GM23338 (cell line): Measurements from ENCODE around the gene ATP8A2. TPM values are rescaled to one million over a fixed set of nuclear protein-coding genes. Genes with fewer than 3 reads are reported as not detected.

Experiments used
- ATAC-seq: fragments of 200-7000 bp; cut with Tn5 transposase; 3 replicates; pipeline ENCODE4 v1.9.1; 2020
- DNase-seq: peaks from one replicate; pipeline ENCODE4 v3.0.0-alpha.2; 2015; ENCODE audit warnings: low spot score
- H2AFZ ChIP-seq: fragments of 200-600 bp; sonication (generic); 2 replicates; pipeline ENCODE4 v1.8.0; 2016; ENCODE audit warnings: antibody characterized with exemption, mild to moderate bottlenecking, moderate library complexity
- H3F3A ChIP-seq: fragments of 200-600 bp; sonication (generic); replicated peaks from 2 replicates; pipeline ENCODE4 v1.8.0; 2017; ENCODE audit warnings: antibody characterized with exemption, mixed run types, low read depth
- H3K27ac ChIP-seq: fragments of 200-600 bp; sonication (generic); 2 replicates; pipeline ENCODE4 v1.6.1; 2016; ENCODE audit warnings: low read depth
- H3K27me3 ChIP-seq: fragments of 200-600 bp; sonication (generic); 2 replicates; pipeline ENCODE4 v1.8.0; 2016; ENCODE audit warnings: mild to moderate bottlenecking, mixed run types, moderate library complexity; ENCODE audit not compliant: insufficient read depth
- H3K36me3 ChIP-seq: fragments of 200-600 bp; sonication (generic); 2 replicates; pipeline ENCODE4 v1.8.0; 2016; ENCODE audit warnings: mild to moderate bottlenecking; ENCODE audit not compliant: insufficient read depth
- H3K4me1 ChIP-seq: fragments of 200-600 bp; sonication (generic); 2 replicates; pipeline ENCODE4 v1.8.0; 2016; ENCODE audit warnings: mild to moderate bottlenecking, moderate library complexity; ENCODE audit not compliant: insufficient read depth
- H3K4me2 ChIP-seq: fragments of 200-600 bp; sonication (generic); 2 replicates; pipeline ENCODE4 v1.7.1; 2017; ENCODE audit warnings: mixed run types
- H3K4me3 ChIP-seq: fragments of 200-600 bp; sonication (generic); 2 replicates; pipeline ENCODE4 v1.6.1; 2016; ENCODE audit warnings: mixed run types
- H3K79me2 ChIP-seq: fragments of 200-600 bp; sonication (generic); replicated peaks from 2 replicates; pipeline ENCODE4 v1.8.0; 2017; ENCODE audit warnings: mild to moderate bottlenecking; ENCODE audit not compliant: insufficient read depth
- H3K9me2 ChIP-seq: fragments of 200-600 bp; sonication (generic); 2 replicates; pipeline ENCODE4 v1.8.0; 2017; ENCODE audit not compliant: insufficient read depth
- H4K20me1 ChIP-seq: fragments of 200-600 bp; sonication (generic); replicated peaks from 2 replicates; pipeline ENCODE4 v1.8.0; 2017; ENCODE audit warnings: mild to moderate bottlenecking; ENCODE audit not compliant: insufficient read depth
- H3K27ac Mint-ChIP-seq: 2 replicates; pipeline ENCODE4 v1.8.0; 2020; ENCODE audit warnings: inconsistent platforms, mild to moderate bottlenecking, moderate library complexity, mixed read lengths
- H3K27me3 Mint-ChIP-seq: 3 replicates; pipeline ENCODE4 v1.8.0; 2022; ENCODE audit warnings: low read depth, mild to moderate bottlenecking, moderate library complexity, mixed read lengths, inconsistent platforms; ENCODE audit not compliant: insufficient read depth, poor library complexity
- H3K36me3 Mint-ChIP-seq: 3 replicates; pipeline ENCODE4 v1.8.0; 2021; ENCODE audit warnings: low read depth, mild to moderate bottlenecking, inconsistent platforms, moderate library complexity, mixed read lengths
- H3K4me1 Mint-ChIP-seq: 3 replicates; pipeline ENCODE4 v1.8.0; 2020; ENCODE audit warnings: mild to moderate bottlenecking, inconsistent platforms, mixed read lengths
- H3K4me3 Mint-ChIP-seq: 3 replicates; pipeline ENCODE4 v1.8.0; 2021; ENCODE audit warnings: moderate library complexity, mild to moderate bottlenecking, inconsistent platforms, mixed read lengths
- H3K9me3 Mint-ChIP-seq: 3 replicates; pipeline ENCODE4 v1.8.0; 2020; ENCODE audit warnings: moderate library complexity, mild to moderate bottlenecking, inconsistent platforms, mixed read lengths
- CTCF ChIP-seq, 2 experiments: fragments of 200-600 bp in 1 of 2; sonication (generic) in 1 of 2; conservative IDR thresholded peaks; 2 replicates each; pipeline versions ENCODE4 v1.5.1 to v1.6.1; 2016 to 2017; ENCODE audit warnings: antibody characterized with exemption in 2 of 2, low read depth in 2 of 2, mild to moderate bottlenecking in 2 of 2, moderate library complexity in 1 of 2
- EZH2 ChIP-seq: fragments of 200-600 bp; sonication (generic); IDR thresholded peaks from one replicate; pipeline ENCODE4 v1.8.0; 2017; ENCODE audit warnings: antibody characterized with exemption, mild to moderate bottlenecking, low read depth; ENCODE audit not compliant: unreplicated experiment
- JUNB ChIP-seq: IDR thresholded peaks from one replicate; pipeline ENCODE4 v1.6.1; 2016; ENCODE audit warnings: antibody characterized with exemption; ENCODE audit not compliant: unreplicated experiment
- NANOG ChIP-seq: IDR thresholded peaks from 2 replicates; pipeline ENCODE4 v1.6.1; 2016; ENCODE audit warnings: antibody characterized with exemption, borderline replicate concordance
- ZNF331 ChIP-seq: fragments of 250-450 bp; sonication (Bioruptor Pico); IDR thresholded peaks from 2 replicates; pipeline ENCODE4 v1.5.0; 2020; ENCODE audit warnings: low read depth, mild to moderate bottlenecking, moderate library complexity
- polyA plus RNA-seq: library from polyadenylated mRNA; unstranded; fragments of >200 nt; fragmentation: Nextera tagmentation; extraction: Ambion mirVana; gene quantifications from 2 replicates; pipeline ENCODE4 v1.2.1, GENCODE V29; 2016
- total RNA-seq: library from RNA; depleted of rRNA; stranded (reverse); fragments of >200 nt; shearing (Covaris generic); gene quantifications from 2 replicates; pipeline ENCODE4 v1.2.3, GENCODE V29; 2014
- TF ChIP-seq, protein P1 (sequence below): fragments of 250-450 bp; sonication (Bioruptor Pico); IDR thresholded peaks from 2 replicates; pipeline ENCODE4 v1.5.0; 2020; ENCODE audit warnings: mild to moderate bottlenecking, moderate library complexity

Gene ATP8A2
- total and polyA plus RNA-seq, 2 experiments from 2014 or later: 5.7 to 8.8 TPM

GRCh38 chr13:25965596-25965995 is 593.8 kb downstream of the ATP8A2 start:
- TF ChIP-seq JUNB (no peak), EZH2 (no peak), ZNF331 (no peak), NANOG (no peak), CTCF (conservative IDR thresholded peaks at IDR 0.05; ENCODE audit: low read depth in 2 of 2) (no peak)
- TF ChIP-seq, protein P1, sequence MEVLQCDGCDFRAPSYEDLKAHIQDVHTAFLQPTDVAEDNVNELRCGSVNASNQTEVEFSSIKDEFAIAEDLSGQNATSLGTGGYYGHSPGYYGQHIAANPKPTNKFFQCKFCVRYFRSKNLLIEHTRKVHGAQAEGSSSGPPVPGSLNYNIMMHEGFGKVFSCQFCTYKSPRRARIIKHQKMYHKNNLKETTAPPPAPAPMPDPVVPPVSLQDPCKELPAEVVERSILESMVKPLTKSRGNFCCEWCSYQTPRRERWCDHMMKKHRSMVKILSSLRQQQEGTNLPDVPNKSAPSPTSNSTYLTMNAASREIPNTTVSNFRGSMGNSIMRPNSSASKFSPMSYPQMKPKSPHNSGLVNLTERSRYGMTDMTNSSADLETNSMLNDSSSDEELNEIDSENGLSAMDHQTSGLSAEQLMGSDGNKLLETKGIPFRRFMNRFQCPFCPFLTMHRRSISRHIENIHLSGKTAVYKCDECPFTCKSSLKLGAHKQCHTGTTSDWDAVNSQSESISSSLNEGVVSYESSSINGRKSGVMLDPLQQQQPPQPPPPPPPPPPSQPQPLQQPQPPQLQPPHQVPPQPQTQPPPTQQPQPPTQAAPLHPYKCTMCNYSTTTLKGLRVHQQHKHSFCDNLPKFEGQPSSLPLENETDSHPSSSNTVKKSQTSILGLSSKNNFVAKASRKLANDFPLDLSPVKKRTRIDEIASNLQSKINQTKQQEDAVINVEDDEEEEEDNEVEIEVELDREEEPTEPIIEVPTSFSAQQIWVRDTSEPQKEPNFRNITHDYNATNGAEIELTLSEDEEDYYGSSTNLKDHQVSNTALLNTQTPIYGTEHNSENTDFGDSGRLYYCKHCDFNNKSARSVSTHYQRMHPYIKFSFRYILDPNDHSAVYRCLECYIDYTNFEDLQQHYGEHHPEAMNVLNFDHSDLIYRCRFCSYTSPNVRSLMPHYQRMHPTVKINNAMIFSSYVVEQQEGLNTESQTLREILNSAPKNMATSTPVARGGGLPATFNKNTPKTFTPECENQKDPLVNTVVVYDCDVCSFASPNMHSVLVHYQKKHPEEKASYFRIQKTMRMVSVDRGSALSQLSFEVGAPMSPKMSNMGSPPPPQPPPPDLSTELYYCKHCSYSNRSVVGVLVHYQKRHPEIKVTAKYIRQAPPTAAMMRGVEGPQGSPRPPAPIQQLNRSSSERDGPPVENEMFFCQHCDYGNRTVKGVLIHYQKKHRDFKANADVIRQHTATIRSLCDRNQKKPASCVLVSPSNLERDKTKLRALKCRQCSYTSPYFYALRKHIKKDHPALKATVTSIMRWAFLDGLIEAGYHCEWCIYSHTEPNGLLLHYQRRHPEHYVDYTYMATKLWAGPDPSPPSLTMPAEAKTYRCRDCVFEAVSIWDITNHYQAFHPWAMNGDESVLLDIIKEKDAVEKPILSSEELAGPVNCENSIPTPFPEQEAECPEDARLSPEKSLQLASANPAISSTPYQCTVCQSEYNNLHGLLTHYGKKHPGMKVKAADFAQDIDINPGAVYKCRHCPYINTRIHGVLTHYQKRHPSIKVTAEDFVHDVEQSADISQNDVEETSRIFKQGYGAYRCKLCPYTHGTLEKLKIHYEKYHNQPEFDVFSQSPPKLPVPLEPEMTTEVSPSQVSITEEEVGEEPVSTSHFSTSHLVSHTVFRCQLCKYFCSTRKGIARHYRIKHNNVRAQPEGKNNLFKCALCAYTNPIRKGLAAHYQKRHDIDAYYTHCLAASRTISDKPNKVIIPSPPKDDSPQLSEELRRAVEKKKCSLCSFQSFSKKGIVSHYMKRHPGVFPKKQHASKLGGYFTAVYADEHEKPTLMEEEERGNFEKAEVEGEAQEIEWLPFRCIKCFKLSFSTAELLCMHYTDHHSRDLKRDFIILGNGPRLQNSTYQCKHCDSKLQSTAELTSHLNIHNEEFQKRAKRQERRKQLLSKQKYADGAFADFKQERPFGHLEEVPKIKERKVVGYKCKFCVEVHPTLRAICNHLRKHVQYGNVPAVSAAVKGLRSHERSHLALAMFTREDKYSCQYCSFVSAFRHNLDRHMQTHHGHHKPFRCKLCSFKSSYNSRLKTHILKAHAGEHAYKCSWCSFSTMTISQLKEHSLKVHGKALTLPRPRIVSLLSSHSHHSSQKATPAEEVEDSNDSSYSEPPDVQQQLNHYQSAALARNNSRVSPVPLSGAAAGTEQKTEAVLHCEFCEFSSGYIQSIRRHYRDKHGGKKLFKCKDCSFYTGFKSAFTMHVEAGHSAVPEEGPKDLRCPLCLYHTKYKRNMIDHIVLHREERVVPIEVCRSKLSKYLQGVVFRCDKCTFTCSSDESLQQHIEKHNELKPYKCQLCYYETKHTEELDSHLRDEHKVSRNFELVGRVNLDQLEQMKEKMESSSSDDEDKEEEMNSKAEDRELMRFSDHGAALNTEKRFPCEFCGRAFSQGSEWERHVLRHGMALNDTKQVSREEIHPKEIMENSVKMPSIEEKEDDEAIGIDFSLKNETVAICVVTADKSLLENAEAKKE: no peak
- Mint-ChIP-seq H3K36me3 (no peaks in the 10 kb centered on the region), H3K4me3 (no peak overlapping the region), H3K27me3 (peaks cover 5% of the 10 kb centered on the region), H3K4me1 (peaks cover 37% of the 10 kb centered on the region), H3K27ac (no peak overlapping the region), H3K9me3 (no peaks in the 10 kb centered on the region)
- Histone ChIP-seq H3K4me1 (peaks cover 20% of the 10 kb centered on the region), H3K27ac (no peak overlapping the region), H2AFZ (no peak overlapping the region), H3K79me2 (no peaks in the 10 kb centered on the region), H3K9me2 (peaks cover 9% of the 10 kb centered on the region; the same call in 1 of the 2 replicates), H3K4me3 (no peak overlapping the region), H3F3A (no peaks in the 10 kb centered on the region), H4K20me1 (no peaks in the 10 kb centered on the region), H3K36me3 (no peaks in the 10 kb centered on the region), H3K27me3 (no peaks in the 10 kb centered on the region), H3K4me2 (no peak overlapping the region)
- ATAC-seq (no peak), DNase-seq (no peak)
